SK-N-SH treated with all-trans-retinoic acid at 6 μM for 48 hours (cell line): ENCODE measurements around the gene PLA2G4A.

ENCODE experiments used
- RARB ChIP-seq: fragments of 250-450 bp; sonication (Bioruptor Pico); IDR thresholded peaks from 2 replicates; pipeline ENCODE4 v1.8.0; 2021; ENCODE audit warnings: mild to moderate bottlenecking, moderate library complexity
- TCF4 ChIP-seq: fragments of 250-450 bp; sonication (Bioruptor Pico); IDR thresholded peaks from 2 replicates; pipeline ENCODE4 v1.8.0; 2021; ENCODE audit warnings: mild to moderate bottlenecking, moderate library complexity, borderline replicate concordance
- ZFP3 ChIP-seq: fragments of 250-450 bp; sonication (Bioruptor Pico); IDR thresholded peaks from 2 replicates; pipeline ENCODE4 v1.5.0; 2020; ENCODE audit warnings: mild to moderate bottlenecking, moderate library complexity
- TF ChIP-seq, protein P1 (sequence below): fragments of 250-450 bp; sonication (Bioruptor Pico); IDR thresholded peaks from 2 replicates; pipeline ENCODE4 v1.8.0; 2020; ENCODE audit warnings: mild to moderate bottlenecking, moderate library complexity, borderline replicate concordance

DNA sequence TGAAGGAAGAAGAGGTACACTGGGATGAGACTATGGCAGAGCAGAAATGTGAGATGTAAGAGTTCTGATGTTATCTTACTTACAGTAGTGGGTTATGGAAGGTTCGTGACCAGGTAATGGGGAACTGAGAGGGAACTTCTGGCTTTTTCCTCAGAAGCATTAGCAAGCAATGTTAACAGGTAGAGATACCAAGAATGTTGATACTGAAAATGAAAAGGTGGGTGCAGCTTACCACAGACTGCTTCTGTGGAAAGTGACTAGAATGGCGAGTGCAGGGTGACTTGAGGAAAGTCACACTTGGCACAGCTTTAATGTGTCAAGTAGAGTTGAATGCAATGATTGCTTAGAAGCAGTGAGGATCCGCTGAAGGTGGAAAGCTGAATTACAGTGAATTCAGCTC lies 70.8 kb downstream of the PLA2G4A start:
- TF ChIP-seq, protein P1, sequence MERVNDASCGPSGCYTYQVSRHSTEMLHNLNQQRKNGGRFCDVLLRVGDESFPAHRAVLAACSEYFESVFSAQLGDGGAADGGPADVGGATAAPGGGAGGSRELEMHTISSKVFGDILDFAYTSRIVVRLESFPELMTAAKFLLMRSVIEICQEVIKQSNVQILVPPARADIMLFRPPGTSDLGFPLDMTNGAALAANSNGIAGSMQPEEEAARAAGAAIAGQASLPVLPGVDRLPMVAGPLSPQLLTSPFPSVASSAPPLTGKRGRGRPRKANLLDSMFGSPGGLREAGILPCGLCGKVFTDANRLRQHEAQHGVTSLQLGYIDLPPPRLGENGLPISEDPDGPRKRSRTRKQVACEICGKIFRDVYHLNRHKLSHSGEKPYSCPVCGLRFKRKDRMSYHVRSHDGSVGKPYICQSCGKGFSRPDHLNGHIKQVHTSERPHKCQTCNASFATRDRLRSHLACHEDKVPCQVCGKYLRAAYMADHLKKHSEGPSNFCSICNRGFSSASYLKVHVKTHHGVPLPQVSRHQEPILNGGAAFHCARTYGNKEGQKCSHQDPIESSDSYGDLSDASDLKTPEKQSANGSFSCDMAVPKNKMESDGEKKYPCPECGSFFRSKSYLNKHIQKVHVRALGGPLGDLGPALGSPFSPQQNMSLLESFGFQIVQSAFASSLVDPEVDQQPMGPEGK (CRISPR knock-in tag) = no peak
- TF ChIP-seq ZFP3 (CRISPR knock-in tag) (no peak), RARB (CRISPR knock-in tag) (no peak), TCF4 (CRISPR knock-in tag) (no peak)
